GM21447 (cell line): ENCODE results near the gene GPR132.
"Not testable (repeated sequence)": the region's sequence is repeated elsewhere in the genome, so short reads cannot be mapped to it uniquely, and the experiment has no call there.

ENCODE experiments used
- ATAC-seq: cut with Tn5 transposase; IDR thresholded peaks from one replicate; pipeline ENCODE4 v1.9.1; 2021; ENCODE audit not compliant: unreplicated experiment

The GPR132 gene

GRCh38 chr14:105045710-105046326 lies 19.4 kb downstream of the GPR132 start:
- no peak for ATAC-seq

GRCh38 chr14:105043641-105044040 lies 21.6 kb downstream of the GPR132 start:
- ATAC-seq, result no peak

GRCh38 chr14:105042813-105043212 lies 22.4 kb downstream of the GPR132 start:
- ATAC-seq, result no peak

GRCh38 chr14:105041841-105042765 lies 23.1 kb downstream of the GPR132 start:
- ATAC-seq, result no peak

- ATAC-seq, result no peak
These were observed 25.6 kb downstream of the GPR132 start for GRCh38 chr14:105039458-105040205.

GRCh38 chr14:105035616-105036015 lies 29.6 kb downstream of the GPR132 start:
- not testable (repeated sequence) for ATAC-seq

- no peak for ATAC-seq
These were observed 30.8 kb downstream of the GPR132 start for GRCh38 chr14:105034315-105035039.

- ATAC-seq, result not testable (repeated sequence)
These were observed 31.8 kb downstream of the GPR132 start for GRCh38 chr14:105033412-105033900.

GRCh38 chr14:105032451-105032901 lies 32.8 kb downstream of the GPR132 start:
- not testable (repeated sequence) for ATAC-seq

GRCh38 chr14:105030836-105031396 lies 34.3 kb downstream of the GPR132 start:
- ATAC-seq, result no peak

GRCh38 chr14:105030194-105030593 lies 35.0 kb downstream of the GPR132 start:
- no peak for ATAC-seq

GRCh38 chr14:105029402-105029801 lies 35.8 kb downstream of the GPR132 start:
- no peak for ATAC-seq

GRCh38 chr14:105028251-105028927 lies 36.8 kb downstream of the GPR132 start:
- no peak for ATAC-seq

- not testable (repeated sequence) for ATAC-seq
These were observed 37.5 kb downstream of the GPR132 start for GRCh38 chr14:105027718-105028117.

- no peak for ATAC-seq
These were observed 38.2 kb downstream of the GPR132 start for GRCh38 chr14:105026802-105027563.

GRCh38 chr14:105026033-105026785 lies 39.0 kb downstream of the GPR132 start:
- no peak for ATAC-seq

- no peak for ATAC-seq
These were observed 39.8 kb downstream of the GPR132 start for GRCh38 chr14:105025429-105025828.

GRCh38 chr14:105023791-105024480 lies 41.3 kb downstream of the GPR132 start:
- no peak for ATAC-seq
